Endothelial cell of umbilical vein (primary cell): ENCODE measurements around the gene ATXN2.

Source experiments
- POLR2AphosphoS5 ChIP-seq: IDR thresholded peaks from 2 replicates; pipeline ENCODE4 v1.6.1; 2012; ENCODE audit warnings: low read depth, mild to moderate bottlenecking, control low read depth, low read length, moderate library complexity; ENCODE audit not compliant: insufficient read depth
- TF ChIP-seq, protein P1 (sequence below), 2 donors: IDR thresholded peaks; 1 replicate in 1 of 2; 2 replicates in 1 of 2; pipeline ENCODE4 v1.5.1; 2011; ENCODE audit warnings: low read length in 2 of 2, mild to moderate bottlenecking in 2 of 2, moderate library complexity in 2 of 2, control low read depth in 1 of 2, inconsistent platforms in 1 of 2, low read depth in 1 of 2; ENCODE audit not compliant: insufficient read depth in 1 of 2; ENCODE audit errors: extremely low read depth in 1 of 2

DNA sequence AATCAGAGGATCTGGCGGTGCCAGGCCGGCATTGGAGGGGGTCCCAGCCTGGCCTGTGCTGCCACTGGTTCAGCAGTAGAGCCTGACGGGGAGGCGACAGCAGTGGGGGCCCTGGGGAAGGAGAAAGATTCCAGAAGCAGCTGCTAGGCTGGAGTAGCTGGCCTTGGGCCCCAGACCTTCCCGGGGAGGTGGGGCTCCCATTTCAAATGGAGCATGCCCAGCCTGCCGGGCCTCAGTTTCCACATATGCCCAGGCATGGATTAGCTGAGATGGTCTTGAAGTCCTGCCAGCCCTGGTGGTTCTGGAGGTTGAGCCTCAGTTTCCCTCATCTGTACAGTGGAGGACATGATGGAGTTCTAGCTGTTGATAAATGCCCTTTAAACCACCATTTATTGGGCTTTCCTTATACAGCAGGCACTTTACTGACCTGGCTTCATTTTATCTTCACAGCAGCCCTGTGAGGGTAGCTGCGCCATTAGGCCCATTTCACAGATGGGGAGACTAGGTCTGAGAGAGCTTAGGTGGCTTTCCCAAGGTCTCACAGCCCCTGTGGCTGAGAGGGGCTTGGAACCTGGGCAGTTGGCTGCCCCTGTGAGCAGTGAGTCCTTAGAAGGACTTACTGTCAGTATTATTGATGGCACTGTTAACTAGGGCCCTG is 171.6 kb downstream of the ATXN2 start:
- TF ChIP-seq POLR2AphosphoS5: no peak
- TF ChIP-seq, protein P1, sequence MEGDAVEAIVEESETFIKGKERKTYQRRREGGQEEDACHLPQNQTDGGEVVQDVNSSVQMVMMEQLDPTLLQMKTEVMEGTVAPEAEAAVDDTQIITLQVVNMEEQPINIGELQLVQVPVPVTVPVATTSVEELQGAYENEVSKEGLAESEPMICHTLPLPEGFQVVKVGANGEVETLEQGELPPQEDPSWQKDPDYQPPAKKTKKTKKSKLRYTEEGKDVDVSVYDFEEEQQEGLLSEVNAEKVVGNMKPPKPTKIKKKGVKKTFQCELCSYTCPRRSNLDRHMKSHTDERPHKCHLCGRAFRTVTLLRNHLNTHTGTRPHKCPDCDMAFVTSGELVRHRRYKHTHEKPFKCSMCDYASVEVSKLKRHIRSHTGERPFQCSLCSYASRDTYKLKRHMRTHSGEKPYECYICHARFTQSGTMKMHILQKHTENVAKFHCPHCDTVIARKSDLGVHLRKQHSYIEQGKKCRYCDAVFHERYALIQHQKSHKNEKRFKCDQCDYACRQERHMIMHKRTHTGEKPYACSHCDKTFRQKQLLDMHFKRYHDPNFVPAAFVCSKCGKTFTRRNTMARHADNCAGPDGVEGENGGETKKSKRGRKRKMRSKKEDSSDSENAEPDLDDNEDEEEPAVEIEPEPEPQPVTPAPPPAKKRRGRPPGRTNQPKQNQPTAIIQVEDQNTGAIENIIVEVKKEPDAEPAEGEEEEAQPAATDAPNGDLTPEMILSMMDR (IDR thresholded peaks at IDR 0.05; ENCODE audit: extremely low read depth in 1 of 2, insufficient read depth in 1 of 2, low read depth in 1 of 2, low read length in 2 of 2): no peak
